Breast epithelium (tissue), 4 donors: ENCODE data around the gene PIH1D1. TPM values are rescaled to one million over a fixed set of nuclear protein-coding genes. Genes with fewer than 3 reads are reported as not detected.

Source experiments
- DNase-seq, 2 donors: peaks; one replicate each; pipeline ENCODE4 v3.0.0-alpha.2; 2019; ENCODE audit warnings: low spot score in 2 of 2
- H3K27ac ChIP-seq, 2 donors: fragments of 200-600 bp; sonication (generic) in 1 of 2; one replicate each; pipeline ENCODE4 v1.5.1; 2016 to 2019; ENCODE audit warnings: mild to moderate bottlenecking in 1 of 2
- H3K27me3 ChIP-seq, 2 donors: fragments of 200-600 bp; sonication (generic) in 1 of 2; one replicate each; pipeline versions ENCODE4 v1.5.1 to v1.6.0; 2017 to 2019; ENCODE audit warnings: control low read depth in 1 of 2, mild to moderate bottlenecking in 1 of 2
- H3K36me3 ChIP-seq: fragments of 200-600 bp; one replicate; pipeline ENCODE4 v1.5.1; 2019
- H3K4me1 ChIP-seq, 2 donors: fragments of 200-600 bp; sonication (generic); one replicate each; pipeline ENCODE4 v1.5.1; 2016 to 2019; ENCODE audit warnings: control low read depth in 1 of 2
- H3K4me3 ChIP-seq, 3 donors: fragments of 200-600 bp; sonication (generic); 1 replicate in 2 of 3; 2 replicates in 1 of 3; pipeline ENCODE4 v1.5.1; 2016 to 2019; ENCODE audit warnings: mild to moderate bottlenecking in 3 of 3, moderate library complexity in 2 of 3
- H3K9me3 ChIP-seq, 2 donors: fragments of 200-600 bp; sonication (generic) in 1 of 2; one replicate each; pipeline ENCODE4 v1.5.1; 2016 to 2019; ENCODE audit warnings: control low read depth in 1 of 2
- POLR2A ChIP-seq: fragments of 450-650 bp; IDR thresholded peaks from one replicate; pipeline ENCODE4 v1.6.1; 2016; ENCODE audit warnings: antibody characterized with exemption, mild to moderate bottlenecking, moderate library complexity
- POLR2AphosphoS5 ChIP-seq, 3 donors: sonication (generic); formaldehyde crosslinking; IDR thresholded peaks; one replicate each; pipeline ENCODE4 v1.6.1; 2017; ENCODE audit warnings: antibody characterized with exemption in 3 of 3
- intact Hi-C: fragments of 100-400 bp; cut with DNase I; formaldehyde crosslinking; loops from one replicate; pipeline ENCODE4 v1.15.1; 2023; ENCODE audit warnings: low total_unique reads
- total RNA-seq, 3 donors: library from RNA; depleted of rRNA; stranded (reverse); fragments of >200 nt; gene quantifications; one replicate each; pipeline ENCODE4 v1.1.0, GENCODE V29; 2016
- TF ChIP-seq, protein P1 (sequence below), 3 donors: fragments of 450-650 bp; IDR thresholded peaks; one replicate each; pipeline ENCODE4 v1.5.1; 2016 to 2017; ENCODE audit warnings: antibody characterized with exemption in 3 of 3, mild to moderate bottlenecking in 3 of 3, moderate library complexity in 3 of 3

The PIH1D1 gene
- total RNA-seq, 3 donors from 2014 or later: 94.4 to 121 (median 106) TPM

DNA sequence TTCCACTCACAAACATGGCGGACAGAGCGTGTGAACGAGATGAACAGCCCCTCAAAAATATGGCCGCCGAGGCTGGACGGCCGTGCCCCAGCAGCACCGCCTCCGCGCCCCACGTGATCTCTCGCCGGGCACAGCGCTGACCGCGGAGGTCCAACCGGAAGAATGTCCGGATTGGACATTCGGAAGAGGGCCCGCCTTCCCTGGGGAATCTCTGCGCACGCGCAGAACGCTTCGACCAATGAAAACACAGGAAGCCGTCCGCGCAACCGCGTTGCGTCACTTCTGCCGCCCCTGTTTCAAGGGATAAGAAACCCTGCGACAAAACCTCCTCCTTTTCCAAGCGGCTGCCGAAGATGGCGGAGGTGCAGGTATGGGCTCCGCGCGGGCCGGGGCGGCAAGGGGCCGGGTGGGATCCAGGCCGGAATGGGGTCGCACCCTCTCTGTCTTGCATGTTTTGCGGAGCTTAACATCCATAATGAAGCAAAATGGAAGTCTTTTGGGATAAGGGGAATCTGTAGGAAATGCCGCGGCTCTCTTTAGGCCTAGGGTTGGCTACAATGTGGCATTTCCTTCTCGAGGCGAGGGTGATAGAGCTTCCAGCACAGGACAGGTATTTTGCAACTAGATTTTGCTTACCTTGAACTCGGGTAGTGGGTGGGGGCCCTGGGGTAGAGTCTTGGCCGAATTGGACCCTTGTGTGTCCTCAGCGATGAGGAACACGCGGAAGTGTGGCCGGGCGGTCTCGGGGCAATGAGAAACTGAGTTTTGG is 35.8 kb upstream of the PIH1D1 start, which contains the start of gene RPL13A:
Gene RPL13A (plus strand): TSS at position 332 of the 769 bp plus-strand sequence. CDS start 22 bp downstream, at position 354.
- peak; percentile 100 for TF ChIP-seq POLR2AphosphoS5 (IDR thresholded peaks at IDR 0.05)
- TF ChIP-seq, protein P1, sequence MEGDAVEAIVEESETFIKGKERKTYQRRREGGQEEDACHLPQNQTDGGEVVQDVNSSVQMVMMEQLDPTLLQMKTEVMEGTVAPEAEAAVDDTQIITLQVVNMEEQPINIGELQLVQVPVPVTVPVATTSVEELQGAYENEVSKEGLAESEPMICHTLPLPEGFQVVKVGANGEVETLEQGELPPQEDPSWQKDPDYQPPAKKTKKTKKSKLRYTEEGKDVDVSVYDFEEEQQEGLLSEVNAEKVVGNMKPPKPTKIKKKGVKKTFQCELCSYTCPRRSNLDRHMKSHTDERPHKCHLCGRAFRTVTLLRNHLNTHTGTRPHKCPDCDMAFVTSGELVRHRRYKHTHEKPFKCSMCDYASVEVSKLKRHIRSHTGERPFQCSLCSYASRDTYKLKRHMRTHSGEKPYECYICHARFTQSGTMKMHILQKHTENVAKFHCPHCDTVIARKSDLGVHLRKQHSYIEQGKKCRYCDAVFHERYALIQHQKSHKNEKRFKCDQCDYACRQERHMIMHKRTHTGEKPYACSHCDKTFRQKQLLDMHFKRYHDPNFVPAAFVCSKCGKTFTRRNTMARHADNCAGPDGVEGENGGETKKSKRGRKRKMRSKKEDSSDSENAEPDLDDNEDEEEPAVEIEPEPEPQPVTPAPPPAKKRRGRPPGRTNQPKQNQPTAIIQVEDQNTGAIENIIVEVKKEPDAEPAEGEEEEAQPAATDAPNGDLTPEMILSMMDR (IDR thresholded peaks at IDR 0.05): no peak
- TF ChIP-seq POLR2A: peak; percentile 98
- Histone ChIP-seq H3K27ac (peak within 1 kb of the TSS; percentile 90 to 94), H3K4me3 (peak within 1 kb of the TSS; percentile 79 to 99 (median 96)), H3K36me3 (peaks cover 14% of the 10 kb centered on the region), H3K4me1 (peaks cover 0 to 12% of the 10 kb centered on the region in 2 donors), H3K27me3 (no peaks in the 10 kb centered on the region), H3K9me3 (no peaks in the 10 kb centered on the region)
- DNase-seq: peak; percentile 100
- intact Hi-C loops: no loop called here

- H3K27me3 ChIP-seq: no peaks in the 10 kb centered on the region
- peak overlapping the region in 2 of 3 donors; percentile 54 to 99 for H3K4me3 ChIP-seq
- TF ChIP-seq POLR2A (no peak), POLR2AphosphoS5 (IDR thresholded peaks at IDR 0.05) (no peak)
- TF ChIP-seq, protein P1 (IDR thresholded peaks at IDR 0.05): peak in 2 of 3 donors; percentile 15 to 18
- DNase-seq: no peak
- peak overlapping the region; percentile 80 to 94 for H3K27ac ChIP-seq
- H3K9me3 ChIP-seq: no peaks in the 10 kb centered on the region
- intact Hi-C loops: no loop called here
- peaks cover 0 to 12% of the 10 kb centered on the region in 2 donors for H3K4me1 ChIP-seq
- peaks cover 14% of the 10 kb centered on the region for H3K36me3 ChIP-seq
Measured at GRCh38 chr19:49486710-49487276, 35.2 kb upstream of the PIH1D1 start.

GRCh38 chr19:49486232-49486631 is 34.6 kb upstream of the PIH1D1 start:
- Histone ChIP-seq H3K36me3 (peaks cover 14% of the 10 kb centered on the region), H3K27ac (peak overlapping the region in 1 of 2 donors; percentile 80)
- intact Hi-C loops: no loop called here

DNA sequence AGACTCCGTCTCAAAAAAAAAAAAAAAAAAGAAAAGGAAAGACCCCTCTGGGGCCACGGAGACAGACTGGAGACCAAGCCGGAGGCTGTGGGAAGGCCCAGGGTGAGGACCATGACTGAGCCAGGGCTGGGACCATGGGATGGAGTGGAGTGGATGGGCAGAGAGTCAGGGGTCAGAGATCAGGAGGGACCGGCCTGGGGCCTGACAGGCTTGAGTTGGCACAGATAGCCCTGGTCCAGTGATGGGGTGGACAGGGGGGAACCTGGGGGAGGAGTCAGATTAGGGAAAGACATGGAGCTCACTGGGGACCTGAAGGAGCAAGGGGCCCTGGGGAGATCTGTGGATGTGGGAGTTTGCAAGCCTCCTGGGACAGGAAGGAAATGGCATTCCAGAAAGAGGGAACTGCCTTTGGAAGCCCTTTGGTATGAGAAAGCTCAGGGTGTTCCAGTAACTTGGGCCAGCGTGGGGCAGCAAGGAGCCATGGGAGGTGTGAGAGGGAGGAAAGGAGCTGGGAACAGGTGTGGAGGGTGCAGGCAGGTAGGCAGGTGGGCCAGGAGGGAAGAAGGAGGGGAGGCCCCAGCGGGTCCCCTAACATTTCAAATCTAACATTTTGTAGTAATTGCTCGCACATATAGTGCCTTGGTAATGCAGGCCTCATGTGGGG is 29.5 kb upstream of the PIH1D1 start:
- intact Hi-C loops: no loop called here
- Histone ChIP-seq H3K9me3 (no peaks in the 10 kb centered on the region), H3K36me3 (no peaks in the 10 kb centered on the region), H3K27ac (no peak overlapping the region), H3K4me1 (no peaks in the 10 kb centered on the region), H3K27me3 (no peaks in the 10 kb centered on the region), H3K4me3 (no peak overlapping the region)
- TF ChIP-seq, protein P1 (IDR thresholded peaks at IDR 0.05): no peak
- TF ChIP-seq POLR2A (no peak), POLR2AphosphoS5 (IDR thresholded peaks at IDR 0.05) (no peak)
- DNase-seq: no peak

More at GRCh38 chr19:49486232-49486631, 34.6 kb upstream of the PIH1D1 start:
- H3K9me3 ChIP-seq: no peaks in the 10 kb centered on the region
- H3K27me3 ChIP-seq: no peaks in the 10 kb centered on the region
- no peak overlapping the region for H3K4me3 ChIP-seq
- H3K4me1 ChIP-seq: peaks cover 0 to 12% of the 10 kb centered on the region in 2 donors
- no peak for DNase-seq
- no peak for TF ChIP-seq POLR2AphosphoS5 (IDR thresholded peaks at IDR 0.05)
- TF ChIP-seq, protein P1 (IDR thresholded peaks at IDR 0.05): no peak
- no peak for TF ChIP-seq POLR2A
